GM21423 (cell line): ENCODE measurements around the gene NECTIN1.
"Not testable (repeated sequence)": the region's sequence is repeated elsewhere in the genome, so short reads cannot be mapped to it uniquely, and the experiment has no call there.

Source experiments
- ATAC-seq: cut with Tn5 transposase; IDR thresholded peaks from one replicate; pipeline ENCODE4 v1.9.1; 2021; ENCODE audit warnings: mild to moderate bottlenecking, moderate library complexity; ENCODE audit not compliant: unreplicated experiment

The NECTIN1 gene

DNA sequence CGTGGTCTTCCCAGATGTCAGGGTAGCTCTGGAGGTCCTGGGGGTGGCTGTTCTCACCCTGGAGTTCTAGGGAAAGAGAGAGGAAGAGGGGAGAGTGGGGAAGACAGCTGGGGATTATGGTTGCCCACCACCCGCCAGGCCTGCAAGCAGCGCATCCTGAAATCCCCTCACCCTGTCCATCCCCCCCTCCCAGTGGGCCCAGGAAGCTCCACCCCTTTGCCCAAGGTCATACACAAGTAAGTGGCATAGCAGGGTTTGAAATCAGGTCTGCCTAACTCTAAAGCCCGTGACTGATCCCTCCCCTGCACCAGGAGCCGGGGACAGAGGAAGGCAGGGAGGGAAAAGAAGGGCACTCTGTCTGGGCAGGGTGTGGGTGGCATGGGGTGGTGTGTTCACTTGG lies 105.3 kb downstream of the NECTIN1 start:
- ATAC-seq = no peak

DNA sequence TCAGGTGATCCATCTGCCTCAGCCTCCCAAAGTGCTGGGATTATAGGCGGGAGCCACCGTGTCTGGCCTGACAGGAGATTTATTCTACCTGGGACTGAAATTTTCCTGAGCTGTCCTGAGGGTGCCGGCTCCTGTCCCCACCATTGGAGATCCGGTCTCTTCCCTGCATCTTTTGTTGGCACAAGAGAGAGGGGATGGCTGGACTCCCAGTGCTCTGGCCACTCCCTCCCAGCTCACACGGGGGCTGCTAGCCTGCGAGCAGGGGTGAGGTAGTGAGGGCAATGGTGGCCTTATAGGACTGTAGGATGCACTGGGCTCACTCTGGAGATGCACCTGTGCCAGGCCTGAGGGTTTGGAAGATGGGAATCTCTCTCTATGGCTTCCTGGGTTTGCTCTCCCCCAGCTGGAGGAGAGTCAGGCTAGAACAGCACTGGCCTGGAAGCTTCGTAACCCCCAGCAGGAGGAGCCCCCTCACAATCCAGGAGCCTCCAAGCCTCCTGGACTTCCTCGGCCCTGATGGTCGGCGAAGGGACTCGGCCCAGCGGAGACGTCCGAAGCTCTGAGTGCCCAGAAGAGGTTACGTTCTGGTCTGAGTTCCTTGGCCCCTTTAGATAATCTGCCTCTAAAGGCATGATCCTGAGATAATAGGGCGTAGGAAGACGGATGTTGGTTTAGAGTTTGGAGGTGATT lies 106.4 kb downstream of the NECTIN1 start:
- no peak for ATAC-seq

DNA sequence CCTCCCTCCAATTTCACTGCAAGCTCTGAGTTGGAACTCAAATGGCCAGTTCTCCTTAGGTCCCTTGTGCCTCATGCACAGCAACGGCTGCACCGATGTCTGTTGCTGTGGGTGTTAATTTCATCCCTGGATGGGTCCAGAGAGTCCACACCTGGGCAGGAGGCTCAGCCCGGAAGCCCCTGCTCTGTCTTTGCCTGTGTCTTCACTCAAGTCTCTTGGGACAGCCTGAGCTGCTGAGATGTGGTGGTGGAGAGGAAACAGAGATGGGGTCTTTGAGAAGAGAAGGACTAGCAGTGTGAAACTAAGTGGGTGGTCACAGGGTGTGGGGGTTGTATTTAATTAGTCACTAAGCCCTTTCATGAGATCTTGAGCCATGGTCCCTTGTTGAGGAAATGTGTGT lies 109.3 kb downstream of the NECTIN1 start:
- no peak for ATAC-seq

DNA sequence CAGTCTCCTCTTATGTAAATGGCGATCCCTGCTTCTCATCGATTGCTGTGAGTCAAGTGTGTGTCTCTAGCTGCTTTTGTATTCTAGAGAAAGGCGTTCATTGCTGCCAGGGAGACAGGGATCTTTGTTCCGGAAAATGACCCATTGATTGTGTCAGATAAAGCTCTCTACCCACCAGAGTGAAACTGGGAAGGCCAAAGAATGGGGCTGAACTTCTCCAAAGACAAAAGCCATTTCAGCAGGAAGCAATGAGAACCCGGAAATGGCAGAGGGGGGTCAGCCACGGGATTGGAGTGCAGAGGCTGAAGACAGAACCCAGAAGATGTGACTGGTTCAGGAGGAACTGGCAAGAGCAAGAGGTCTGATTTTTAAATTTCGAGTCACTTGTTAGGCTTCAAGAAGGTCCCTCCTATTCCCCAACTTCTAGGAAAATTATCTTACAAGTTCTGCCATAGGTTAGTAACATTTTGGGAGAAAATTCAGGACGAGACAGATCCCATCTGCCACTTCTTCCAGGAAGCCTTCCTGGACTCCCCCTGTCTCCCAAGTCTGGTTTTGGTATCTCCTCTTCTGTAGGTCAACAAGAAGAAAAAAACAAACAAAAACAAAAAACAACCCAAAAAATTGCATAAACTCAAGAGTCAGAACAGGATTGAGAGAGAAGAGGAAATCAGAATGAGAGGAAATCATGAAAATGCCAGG lies 110.6 kb downstream of the NECTIN1 start:
- no peak for ATAC-seq

DNA sequence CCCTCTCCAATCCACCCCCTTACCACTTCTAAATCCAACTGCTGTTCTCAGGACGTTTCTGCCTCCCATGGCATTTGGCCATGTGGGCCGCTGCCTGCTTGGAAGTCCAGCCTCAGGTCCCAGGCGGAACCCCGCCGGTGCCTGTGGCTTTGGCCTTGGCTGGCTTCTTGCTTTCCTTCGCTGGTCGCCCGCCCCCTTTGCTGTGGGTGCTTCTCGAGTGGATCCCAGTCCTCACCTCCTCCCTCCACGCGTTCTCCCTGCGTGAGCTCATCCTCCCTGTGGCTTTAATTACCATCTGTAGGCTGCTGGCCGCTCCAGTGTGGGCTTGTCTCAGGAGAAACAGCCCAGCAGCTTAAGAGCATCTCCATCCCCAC lies 111.7 kb downstream of the NECTIN1 start:
- no peak for ATAC-seq

DNA sequence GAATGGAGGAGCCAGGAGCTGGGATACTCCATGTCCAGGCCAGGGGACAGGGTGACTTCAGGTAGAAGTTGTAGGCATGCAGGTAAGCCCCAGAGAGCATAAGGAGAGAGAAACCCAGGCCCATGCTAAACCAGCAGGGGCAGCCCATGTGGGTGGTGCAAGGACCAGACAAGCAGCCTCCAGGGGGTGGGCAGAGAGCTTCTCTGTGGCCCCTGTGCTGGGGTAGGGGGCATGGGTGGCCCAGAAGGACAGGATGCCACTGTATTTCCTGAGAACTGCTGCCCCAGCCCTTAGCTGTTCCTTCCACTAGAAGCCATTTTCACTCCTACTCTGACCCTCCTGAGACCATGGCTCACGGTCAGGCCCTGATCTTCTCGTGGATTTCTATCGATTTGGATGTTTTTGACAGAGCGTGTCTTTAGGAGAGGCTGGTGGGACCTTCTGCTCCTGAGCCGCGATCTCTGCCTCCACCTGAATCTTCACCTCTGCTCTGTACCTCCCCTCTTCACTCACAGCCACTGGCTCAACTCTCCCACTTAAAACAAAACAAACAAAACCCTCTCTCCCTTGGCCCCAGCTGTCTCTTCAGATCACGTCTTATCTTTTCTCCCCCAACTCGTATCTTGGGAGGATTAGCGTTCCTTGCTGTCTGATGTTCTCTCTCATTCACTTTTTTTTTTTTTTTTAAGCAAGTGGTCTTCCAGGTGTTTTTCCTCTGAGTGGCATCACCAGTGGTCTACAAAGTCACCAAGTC lies 112.2 kb downstream of the NECTIN1 start:
- ATAC-seq = no peak

DNA sequence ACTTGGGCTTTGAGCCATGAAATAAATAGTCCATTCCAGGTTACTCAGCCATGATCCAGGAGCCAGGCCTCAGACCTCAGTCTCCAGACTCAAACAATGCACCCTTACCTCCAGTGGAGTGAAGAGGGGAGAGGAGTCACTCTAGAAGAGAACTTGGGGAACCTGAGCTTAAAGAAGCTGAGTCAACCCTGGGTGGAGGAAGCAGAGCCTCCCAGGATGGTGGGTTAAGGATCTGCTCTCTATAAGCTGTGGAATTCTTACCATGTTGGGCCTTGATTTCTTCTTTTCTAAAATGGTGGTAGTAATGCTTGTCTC lies 113.2 kb downstream of the NECTIN1 start:
- no peak for ATAC-seq

DNA sequence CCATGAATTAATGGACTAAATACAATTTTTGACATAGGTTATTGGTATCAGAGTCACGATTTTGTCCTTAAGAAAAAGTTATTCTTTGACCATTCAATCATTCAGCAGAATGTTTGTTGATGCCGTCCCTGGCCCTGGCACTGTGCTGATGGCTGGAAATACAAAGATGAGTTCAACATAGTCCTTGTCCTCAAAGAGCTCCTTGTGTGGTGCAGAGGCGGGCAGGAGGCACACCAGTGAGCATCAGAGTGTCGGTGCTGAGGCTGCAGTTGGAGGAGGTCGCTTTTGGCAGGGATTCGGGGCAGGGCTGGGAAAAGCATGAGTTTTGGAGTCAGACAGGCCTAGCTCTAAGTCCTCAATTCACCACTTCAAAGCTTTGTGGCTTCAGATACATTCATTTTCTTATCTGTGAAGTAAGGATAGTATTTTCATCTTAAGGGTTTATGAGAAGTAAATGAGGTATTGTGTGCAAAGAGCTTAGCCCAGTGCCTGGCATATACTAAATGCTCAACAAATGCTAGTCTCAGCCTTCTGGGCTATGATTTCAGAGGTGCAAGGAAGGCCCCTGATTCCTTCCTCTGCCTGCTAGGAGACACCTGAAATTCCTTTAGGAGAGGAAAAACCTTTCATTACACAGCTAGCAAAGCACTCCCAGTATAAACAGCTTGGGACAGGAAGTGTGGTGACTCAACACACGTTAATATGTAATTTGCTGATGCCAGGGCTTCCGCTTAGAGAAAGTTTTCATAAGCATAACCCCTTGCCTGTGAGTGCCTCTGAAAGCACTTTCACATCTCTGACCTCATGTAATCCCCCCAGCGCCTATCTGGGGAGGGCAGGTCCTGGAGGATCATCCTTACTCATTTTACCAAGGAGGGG lies 113.8 kb downstream of the NECTIN1 start:
- ATAC-seq = peak; percentile 79

DNA sequence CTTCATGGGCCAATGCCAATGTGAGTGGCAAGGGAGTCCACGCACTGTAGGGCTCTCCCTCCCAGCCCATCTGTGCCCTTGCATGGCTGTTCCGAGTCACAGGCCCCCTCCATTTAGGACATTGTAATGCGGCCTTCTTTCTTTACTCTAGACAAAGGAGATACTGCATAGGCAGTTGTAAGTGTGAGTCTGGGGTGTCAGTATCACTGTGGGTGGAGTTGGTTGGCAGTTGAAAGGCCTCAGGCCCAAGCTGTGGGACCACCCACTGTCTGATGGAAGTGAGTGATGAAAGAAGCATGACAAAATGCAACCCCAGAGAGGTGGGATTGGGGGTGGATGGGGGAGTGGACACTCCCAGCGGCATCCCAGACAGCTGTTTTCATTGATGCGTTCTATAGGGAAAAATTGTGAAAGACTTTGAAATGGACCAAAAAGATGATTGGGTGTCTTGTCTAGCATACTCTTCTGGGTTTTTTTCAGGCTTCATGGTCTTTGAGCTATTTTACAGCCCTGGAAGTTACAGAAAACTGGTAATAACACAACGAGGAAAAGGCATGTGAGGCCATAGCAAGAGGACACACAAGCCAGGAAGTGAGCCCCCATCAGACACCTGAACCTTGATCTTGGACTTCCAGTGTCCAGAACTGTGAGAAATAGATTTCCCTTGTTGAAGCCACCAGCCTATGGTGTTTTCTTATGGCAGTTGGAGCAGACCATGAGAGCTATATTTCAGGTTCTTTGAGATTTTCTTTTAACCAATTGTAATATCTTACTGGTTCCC lies 114.6 kb downstream of the NECTIN1 start:
- no peak for ATAC-seq

DNA sequence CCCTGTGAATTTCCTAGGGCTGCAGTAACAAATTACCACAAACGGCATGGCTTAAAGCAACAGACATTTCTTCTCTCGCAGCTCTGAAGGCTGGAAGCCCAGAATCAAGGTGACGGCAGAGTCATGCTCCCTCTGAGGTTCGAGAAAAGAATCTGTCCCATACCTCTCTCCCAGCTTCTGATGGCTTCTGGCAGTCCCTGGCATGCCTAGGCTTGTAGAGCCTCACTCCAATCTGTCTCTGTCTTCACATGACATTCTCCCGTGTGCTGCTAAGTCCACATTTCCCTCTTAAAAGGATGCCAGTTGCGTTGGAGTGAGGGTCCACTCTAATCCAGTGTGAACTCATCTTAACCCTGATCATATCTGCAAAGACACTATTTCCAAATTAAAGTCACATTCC lies 116.2 kb downstream of the NECTIN1 start:
- no peak for ATAC-seq

DNA sequence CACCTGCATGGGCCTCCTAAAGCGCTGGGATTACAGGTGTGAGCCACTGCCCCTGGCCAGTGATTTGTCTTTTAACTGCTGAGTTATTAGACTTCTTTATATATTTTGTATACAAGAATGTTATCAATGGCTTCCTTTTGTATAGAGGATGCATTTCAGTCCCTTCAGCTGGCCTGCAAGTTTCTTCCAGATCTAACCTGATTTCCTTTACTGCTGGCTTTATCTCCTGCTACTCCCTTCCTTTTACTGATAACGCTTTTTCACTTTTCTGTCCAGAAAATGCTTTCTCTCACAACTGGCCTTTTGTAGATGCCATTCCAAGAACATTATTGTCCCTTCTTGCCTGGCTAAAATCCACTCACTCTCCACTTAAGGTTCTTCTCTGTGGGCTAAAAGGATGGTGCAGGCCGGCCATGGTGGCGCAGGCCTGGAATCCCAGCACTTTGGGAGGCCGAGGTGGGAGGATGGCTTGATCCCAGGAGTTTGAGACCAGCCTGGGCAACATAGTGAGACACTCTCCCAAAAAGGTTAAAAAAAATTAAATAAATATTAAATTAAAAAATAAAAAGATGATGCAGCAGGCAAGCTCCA lies 118.1 kb downstream of the NECTIN1 start:
- ATAC-seq = no peak

DNA sequence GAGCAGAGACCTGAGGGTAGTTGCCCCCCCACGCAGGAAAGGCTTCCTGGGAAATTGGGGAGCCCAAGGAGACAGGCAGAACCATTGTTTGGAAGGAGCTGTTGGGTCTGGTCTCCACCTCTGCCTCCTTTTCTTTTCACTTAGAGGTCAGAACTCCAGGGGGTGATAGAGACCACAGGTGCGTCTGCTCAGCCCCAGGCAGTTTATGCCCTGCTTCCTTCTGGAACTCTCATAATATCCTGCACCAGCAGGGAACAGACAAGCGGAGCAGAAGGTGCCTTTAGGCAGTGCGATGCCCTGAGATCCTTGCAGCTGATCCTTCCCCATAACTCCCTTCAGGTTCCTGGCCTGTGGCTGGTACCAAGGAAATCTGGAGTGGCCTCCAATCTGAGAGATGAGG lies 120.2 kb downstream of the NECTIN1 start:
- no peak for ATAC-seq

DNA sequence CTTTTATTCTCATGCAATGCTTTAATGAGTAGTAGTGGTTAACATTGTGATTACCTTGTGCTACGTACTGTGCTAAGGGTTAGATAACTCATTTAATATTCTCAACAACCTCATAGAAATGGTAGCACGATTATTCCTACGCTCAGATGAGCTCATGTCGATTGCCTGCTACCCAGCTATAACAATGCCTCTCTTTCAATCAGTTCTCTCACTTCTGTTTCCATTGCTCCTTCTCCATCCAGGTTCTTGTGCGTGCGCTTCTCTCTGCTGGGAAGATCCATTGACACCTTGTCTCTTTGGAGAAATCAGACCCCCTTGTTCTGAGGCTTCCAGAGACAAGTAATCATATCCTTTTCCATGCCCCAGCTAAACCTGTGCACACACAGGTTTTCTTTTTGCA lies 120.8 kb downstream of the NECTIN1 start:
- no peak for ATAC-seq

DNA sequence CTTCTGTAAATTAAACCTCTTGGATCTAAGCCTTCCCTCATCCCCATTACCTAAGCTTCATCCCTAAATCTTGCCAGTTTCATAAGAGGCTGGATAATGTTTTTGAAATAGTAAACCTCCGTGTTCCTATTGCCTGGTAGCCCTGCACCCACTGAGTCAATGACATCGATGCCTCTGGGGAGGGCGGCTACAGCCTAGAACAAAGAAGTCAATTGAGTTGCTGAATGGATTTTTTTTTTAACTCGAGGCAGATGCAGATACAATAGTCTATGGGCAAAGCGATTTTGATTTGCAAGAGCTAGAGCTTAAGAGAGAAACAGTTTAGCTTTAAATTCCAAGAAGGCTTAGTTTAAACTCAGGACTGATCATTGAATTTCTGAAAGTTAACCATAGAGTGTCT lies 121.3 kb downstream of the NECTIN1 start:
- ATAC-seq = no peak

DNA sequence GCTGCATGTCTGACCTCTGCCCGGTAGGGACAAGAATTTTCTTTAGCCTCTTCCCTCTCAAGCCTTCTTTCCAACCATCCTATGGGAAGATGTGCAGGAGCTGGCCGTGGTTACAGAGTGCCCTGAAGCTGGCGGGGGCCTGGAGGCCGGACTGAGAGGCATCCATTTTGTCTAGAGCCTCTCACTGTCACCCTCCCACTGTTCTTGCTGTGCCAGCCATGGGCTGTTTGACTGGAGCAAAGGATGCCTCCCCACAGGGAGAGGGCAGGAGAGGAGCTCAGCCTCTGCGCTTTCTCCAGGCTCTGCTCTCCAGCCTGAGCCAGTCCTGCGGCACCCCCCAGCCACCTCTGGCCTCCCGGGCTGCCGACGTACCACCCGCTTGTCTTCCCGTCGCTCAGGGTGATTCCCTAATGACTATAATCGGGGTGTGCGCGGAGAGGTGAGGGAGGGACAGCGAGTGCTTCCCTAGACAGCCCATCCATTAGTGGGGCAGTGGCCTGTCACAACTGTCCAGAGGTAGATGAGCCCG lies 123.8 kb downstream of the NECTIN1 start:
- ATAC-seq = no peak

DNA sequence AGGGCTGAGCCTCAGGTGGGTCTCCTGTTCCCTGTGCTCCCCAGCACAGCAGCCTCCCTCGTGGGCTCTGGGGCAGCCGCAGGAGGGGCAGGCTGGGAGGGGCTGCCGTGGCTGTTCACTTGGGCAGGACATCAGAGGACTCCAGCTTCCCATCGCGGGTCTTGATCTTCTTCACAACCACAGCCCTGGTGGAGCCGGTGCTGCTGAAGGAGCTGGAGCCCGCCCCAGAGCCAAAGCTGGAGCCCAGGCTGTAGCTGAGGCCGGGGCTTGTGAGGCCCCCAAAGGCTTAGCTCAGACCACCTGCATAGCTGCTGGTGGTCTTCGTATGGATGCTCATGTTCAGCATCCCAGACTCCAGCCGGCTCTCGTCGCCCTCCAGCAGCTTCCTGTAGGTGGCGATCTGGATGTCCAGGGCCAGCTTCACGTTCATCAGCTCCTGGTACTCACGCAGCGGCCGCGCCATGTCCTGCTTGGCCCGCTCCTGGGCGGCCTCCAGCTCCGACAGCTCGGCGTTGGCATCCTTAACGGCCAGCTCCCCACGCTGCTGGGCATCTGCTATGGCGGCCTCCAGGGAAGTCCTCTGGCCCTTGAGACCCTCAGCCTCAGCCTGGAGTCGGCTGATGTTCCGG lies 126.1 kb downstream of the NECTIN1 start:
- ATAC-seq = no peak

DNA sequence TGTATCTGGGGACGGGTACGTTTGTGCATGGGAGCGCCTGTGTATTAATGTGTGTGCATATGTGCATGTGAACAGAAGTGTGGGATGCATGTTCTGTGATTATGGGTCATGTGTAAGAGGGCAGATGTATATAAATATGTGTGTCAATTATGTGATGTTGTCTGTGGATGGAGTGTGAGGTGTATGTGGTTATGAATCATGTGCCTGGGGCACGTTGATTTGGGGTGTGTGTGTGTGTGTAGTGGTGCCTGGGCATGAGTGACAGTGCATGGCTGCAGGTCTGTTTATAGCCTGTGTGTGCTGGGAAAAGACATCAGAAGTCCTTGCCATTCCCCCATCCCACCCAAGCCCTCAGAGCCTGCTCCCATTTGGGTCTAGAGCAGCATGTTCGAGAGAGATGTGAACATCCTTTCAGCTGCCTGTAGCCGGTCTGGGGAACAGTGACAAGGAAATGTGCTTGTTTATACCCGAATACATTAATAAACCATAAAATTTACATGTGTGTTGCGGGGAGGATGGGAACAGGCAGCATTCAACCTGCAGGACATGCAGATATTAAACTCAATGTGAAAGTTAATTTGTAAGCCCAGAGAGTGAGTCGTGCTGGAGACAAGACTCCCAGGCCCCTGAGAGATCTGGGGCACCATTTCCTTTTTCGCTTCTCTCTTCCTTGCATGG lies 129.0 kb downstream of the NECTIN1 start:
- no peak for ATAC-seq

DNA sequence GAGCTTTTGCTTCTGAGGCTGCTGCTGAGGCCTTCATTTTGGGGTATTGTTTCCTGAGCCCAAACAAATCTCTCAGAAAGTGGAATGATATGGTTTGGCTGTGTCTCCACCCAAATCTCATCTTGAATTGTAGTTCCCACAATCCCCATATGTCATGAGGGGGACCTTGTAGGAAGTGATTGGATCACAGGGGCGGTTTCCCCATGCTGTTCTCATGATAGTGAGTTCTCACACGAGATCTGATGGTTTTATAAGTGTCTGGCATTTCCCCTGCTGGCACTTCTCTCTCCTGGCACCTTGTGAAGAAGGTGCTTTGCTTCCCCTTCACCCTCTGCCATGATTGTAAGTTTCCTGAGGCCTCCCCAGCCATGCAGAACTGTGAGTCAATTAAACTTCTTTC lies 133.1 kb downstream of the NECTIN1 start:
- not testable (repeated sequence) for ATAC-seq
